OCI-LY7 (cell line): ENCODE data around the gene TIMP3.

ENCODE experiments used
- CTCF ChIP-seq: fragments of 200-600 bp; sonication (generic); conservative IDR thresholded peaks from 2 replicates; pipeline ENCODE4 v1.5.1; 2014; ENCODE audit warnings: mild to moderate bottlenecking, antibody characterized with exemption, low read length, moderate library complexity, mixed read lengths
- EZH2phosphoT487 ChIP-seq: fragments of 200-600 bp; sonication (generic); IDR thresholded peaks from 2 replicates; pipeline ENCODE4 v1.6.1; 2018; ENCODE audit warnings: low read depth, borderline replicate concordance, mild to moderate bottlenecking, mixed run types, antibody characterized with exemption, low read length, moderate library complexity, mixed read lengths

GRCh38 chr22:32815943-32816342 lies 14.4 kb downstream of the TIMP3 start:
- TF ChIP-seq CTCF (no peak), EZH2phosphoT487 (no peak)
